TTC549 (cell line): ENCODE data around the gene MCF2L2.

ENCODE experiments used
- FAIRE-seq: peaks from 2 replicates; lab custom pipeline; 2012; peaks lifted over from hg19 to GRCh38; lab: Jason Lieb, UNC

MCF2L2 gene

DNA sequence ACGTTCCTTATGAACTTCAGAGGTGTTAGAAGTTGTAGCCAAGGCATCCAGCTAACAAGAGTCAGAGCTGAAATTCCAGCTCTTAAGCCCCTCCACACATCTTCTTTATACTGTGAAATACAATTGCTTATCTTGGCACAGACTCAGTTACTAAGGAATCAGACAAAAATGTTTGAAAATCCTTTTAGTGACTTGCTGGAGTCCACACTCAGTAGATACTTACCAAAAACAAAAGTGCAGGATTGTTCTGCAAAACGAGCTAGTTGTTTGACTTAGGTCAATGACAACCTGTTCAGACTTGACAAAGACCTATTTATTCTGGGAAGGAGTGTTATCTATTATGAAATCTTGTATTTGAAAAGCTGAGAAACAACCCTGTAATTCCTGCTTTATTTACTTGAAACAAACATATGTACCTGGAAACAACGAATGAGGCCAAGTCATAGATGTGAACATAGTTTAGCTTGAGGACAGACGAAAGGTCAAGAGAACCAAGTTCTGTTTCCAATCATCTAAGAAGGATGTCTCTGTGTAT lies 136.9 kb downstream of the MCF2L2 start:
- FAIRE-seq, result no peak

DNA sequence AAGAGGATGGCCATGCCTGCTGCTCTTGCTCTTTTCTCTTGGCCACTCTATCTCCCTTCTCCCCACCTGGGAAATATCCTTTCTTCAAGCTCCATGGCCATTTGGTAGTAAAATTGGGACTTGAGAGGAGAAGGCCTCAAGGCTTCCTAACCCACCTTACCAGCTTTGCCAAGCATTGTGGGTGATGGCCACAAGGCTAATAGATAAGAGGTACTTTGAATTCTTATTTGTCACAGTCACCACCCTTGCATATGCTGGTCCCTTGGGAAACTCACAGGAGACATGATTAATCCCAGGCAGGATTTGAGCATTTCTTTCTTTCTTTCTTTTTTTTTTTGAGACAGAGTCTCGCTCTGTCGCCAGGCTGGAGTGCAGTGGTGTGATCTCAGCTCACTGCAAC lies 138.2 kb downstream of the MCF2L2 start:
- FAIRE-seq, result no peak

DNA sequence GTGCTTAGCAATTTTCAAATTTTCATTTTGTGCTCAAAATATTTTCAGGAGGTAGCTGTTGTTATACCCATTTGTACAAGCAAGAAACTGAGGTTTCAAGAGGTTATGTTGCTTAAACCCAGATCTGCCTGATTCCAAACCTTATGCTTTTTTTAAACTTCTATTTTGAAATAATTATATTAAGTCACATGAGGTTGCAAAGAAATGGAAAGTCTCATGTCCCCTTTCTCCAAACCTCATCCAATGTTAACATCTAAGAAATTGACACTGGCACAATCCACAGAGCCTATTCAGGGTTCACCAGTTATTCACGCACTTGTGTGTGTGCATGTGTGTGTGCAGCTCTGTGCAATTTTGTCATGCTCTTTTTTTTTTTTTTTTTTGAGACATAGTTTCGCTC lies 140.3 kb downstream of the MCF2L2 start:
- FAIRE-seq, result no peak

DNA sequence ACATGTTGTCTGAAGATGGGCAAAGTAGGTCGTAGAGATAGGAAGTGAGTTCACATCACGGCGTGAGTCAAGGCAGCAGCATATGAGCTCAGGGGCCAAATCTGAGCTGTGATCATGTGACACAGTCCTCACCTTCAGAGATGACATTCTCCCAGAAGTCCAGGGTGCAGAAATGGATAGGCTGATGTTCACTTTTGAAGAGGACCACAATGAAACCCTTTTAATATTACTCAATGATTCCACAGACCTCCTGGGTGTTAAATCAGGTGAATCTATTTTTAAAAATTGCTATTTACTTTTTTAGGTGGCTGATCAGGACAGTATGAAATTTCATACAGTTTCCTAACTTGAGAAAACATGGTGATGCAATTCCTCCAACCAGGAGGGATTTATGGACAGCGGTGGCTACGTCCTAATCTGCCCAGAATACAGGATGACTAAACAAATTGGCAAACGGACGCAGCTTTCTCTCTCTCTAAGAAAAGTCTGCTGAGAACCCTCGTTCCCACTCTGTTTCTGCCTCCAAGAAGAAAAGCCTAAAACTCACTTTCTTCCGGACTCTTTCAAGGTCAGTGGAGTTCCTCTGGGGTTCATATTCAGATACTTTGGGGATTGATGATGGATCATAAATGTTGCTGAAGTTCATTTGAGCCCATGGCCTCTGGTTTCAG lies 141.0 kb downstream of the MCF2L2 start:
- FAIRE-seq, result no peak

DNA sequence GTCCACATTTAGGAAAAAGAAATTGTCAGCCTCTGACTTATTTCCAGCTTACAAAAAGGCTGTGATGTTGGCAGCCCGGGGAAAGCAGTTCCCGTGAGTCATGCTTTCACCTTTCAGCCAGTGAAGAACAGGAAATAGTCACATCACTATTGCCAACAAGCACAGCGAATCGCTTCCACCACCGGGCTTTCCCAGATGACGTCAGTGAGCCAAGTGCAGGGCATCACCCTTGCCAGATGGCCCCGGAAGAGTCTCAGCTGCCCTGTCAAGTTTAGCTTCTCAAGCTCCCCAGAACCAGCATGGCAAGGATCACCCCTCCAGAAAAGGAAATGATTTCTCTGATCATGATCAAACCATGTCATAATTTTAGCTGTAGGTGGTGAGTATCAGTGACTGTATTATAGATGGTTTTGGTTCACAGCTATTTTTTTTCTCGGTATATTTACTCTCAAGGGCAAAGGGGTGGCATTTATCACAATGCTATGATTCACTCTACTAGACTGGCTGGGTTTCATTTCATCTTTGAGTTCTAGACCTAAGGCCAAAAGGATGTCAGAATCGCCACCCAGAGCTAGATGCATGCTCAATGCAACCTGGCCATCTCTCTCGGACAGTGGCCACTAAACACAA lies 142.5 kb downstream of the MCF2L2 start:
- no peak for FAIRE-seq

DNA sequence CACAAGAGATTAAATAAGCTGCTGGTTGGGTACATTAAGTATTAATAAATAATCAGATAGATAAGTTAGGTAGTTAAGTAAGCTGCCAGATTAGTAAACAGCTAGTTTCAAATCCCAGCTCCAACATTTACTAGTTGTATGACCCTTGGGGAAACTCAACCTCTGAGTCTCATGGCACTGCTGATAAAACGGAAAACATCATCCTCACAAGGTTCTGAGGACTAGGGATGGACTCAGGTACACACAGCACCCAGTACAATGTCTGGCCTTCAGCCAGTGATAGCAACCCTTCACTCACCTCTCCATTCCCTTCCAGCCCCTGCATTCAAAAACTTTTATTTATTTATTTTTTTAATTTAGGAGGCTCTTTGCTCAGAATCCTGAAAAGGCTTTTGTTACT lies 143.1 kb downstream of the MCF2L2 start:
- no peak for FAIRE-seq

DNA sequence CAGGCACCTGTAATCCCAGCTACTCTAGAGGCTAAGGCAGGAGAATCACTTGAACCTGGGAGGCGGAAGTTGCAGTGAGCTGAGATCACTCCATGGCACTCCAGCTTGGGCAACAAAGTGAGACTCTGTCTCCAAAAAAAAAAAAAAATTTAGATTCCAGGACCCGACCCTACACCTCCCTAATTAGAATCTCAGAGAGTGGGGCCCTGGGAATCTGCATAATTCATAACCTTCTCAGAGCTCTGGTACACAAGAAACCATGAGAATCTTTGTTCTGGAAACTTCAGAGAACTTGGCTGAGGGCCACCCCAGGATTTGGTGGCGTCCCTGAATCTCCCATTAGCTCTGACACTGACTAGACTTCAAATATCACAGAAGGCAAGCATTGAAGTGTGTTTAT lies 143.8 kb downstream of the MCF2L2 start:
- no peak for FAIRE-seq

DNA sequence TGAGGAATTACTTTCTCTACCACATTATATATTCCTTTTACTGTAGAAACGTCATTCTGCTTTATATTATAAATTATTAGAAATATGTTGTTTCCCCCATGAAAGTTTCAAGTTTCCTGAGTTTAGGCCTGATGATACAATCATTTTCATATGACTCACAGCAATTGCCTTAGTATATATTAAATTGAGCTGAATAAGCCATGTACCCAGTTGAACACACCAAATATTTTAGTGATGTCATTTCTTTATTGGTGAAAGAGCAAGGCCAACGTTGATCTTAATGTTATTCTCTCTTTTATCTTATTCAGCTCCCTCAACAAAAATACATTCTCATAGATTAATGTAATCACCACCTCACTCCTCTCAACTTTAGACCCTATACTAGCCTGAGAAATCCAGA lies 144.5 kb downstream of the MCF2L2 start:
- no peak for FAIRE-seq

DNA sequence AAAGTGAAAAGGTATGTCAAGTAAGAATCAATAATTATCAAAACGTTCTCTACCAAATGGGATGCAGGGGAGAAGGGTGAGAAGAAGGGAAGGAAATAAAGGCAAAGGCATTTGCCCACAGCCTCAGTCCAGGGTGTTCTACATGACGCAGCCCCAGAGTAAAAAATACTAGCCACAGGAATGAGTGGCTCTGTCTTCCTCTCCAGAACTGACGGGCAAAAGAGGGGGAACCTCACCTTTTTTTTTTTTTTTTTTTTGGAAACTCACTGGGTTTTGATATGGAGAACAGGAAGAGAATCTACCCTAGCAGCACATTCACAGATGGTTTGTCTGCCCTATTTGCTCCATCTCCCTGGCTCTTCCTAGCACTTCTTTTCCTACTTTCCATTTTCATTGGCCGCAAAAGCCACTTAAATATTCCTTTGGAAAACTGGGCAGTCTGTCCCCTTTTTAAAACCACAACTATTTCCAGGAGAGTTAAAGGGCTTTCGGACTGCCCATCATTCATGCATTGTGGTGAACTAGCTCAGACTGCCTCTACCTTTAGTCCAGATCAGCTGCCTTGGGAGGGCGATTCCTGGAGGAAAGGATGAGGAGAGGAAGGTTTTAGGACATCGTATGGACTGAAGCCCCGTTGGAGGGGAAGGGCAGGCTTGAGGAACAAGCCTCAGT lies 147.2 kb downstream of the MCF2L2 start:
- no peak for FAIRE-seq

DNA sequence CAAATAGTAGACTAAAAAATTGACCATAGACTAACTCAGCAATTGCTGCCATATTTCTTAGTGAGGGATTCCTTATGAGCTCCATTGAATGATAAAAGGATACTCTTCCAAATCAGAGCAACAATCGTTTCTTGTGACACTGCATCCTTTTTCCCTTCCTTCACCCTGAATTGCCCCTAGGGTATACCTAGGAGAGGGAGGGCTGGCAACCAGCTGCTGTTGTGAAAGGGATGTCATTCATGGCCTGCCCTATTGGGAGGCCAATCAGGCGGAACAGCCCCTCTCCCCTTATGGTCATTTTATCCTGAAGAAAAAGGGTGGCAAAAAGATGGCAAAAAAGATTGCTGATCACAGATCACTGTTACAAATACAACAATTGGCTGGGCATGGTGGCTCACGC lies 149.0 kb downstream of the MCF2L2 start:
- no peak for FAIRE-seq

DNA sequence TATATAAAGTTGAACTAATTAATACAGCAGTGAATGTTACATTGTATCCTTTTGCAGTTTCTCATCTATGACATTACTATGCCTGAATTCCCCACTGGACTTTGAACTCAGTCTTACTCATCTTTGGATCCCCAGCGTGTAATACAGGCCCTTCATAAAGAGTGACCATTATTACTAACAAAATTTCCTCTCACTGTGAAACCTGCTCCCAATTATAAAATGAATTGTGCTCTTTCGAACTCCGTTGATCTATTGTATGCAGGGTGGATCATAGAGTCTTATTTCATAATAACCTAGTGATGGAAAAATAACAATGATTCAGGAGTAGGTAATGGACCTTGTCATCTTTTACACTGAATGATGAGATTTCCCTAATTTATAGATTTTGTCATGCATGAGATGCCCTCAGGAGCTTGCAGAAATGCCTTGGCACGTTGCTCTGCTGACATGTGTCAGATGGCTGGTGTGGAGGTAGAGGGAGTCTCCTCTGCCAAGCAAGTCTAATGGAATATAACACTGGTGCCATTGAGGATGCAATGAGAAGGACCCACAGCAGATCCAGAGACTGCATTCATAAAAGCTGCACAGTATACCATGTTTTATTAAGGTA lies 149.8 kb downstream of the MCF2L2 start:
- FAIRE-seq, result no peak

DNA sequence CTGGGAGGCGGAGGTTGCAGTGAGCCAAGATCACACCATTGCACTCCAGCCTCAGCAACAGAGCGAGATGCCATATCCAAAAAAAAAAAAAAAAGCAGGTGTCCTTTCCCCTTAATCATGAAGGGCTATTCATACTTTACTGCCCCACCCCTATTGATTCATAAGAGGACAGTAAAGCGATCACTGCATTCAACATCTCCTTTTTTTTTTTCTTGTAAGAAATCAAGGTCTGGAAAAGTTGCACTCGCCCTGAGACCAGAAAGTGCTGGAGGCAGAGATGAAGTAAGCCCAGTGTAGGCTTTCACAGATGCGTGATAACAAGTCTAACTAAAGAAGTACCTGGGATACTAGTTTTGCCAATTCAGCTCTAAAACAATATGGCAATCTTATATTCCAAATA lies 151.2 kb downstream of the MCF2L2 start:
- FAIRE-seq, result no peak

DNA sequence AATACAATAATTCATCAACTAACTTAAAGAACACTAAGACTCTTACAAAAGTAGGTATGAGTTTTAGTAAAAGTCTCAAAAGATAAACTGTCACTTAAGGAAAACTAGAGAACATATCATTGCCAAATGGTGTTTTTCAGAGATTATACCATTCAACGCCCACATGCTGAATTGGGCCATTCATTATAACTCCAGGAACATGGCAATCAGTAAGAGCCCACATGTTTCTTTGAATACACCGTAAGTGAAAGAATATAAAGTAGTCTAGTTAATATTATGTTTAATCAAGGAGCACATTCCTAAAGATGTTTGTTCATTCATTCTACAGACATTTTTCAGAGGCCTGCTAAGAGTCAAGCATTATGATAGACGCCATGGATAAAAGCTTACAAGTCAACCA lies 152.5 kb downstream of the MCF2L2 start:
- no peak for FAIRE-seq

DNA sequence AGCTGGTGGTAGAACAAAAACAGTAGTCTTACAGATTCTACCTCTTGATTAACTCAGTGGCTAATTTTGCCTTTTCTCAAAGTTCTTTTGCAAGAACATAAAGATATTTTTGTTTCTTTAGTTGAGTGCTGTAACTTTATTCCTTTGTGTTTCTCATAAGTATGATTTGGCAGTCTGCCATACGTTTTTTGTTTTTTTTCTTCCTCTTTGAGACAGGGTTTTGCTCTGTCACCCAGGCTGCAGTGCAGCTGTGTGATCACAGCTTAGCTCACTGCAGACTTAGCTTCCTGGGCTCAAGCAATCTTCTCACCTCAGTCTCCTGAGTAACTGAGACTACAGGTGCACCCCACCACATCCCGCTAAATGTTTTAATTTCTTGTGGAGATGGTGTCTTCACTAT lies 153.0 kb downstream of the MCF2L2 start:
- FAIRE-seq, result no peak

DNA sequence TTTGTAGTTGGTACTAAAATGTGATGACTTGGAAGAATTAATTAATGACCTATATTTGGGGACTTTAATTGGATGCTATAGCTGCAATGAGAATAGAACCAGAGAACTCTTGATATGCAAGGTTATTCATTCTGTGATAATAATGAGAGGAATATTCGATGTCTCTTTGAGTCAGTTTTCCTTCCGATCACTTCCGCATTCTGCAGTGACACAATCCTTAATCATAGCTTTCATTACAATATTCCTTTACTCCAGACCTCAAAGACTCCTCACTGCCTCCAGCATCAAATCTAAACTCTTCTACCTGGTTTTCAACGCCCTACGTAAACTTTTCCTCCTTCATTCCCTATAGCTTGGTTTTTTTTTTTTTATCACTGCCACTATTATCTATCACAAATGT lies 153.8 kb downstream of the MCF2L2 start:
- no peak for FAIRE-seq

DNA sequence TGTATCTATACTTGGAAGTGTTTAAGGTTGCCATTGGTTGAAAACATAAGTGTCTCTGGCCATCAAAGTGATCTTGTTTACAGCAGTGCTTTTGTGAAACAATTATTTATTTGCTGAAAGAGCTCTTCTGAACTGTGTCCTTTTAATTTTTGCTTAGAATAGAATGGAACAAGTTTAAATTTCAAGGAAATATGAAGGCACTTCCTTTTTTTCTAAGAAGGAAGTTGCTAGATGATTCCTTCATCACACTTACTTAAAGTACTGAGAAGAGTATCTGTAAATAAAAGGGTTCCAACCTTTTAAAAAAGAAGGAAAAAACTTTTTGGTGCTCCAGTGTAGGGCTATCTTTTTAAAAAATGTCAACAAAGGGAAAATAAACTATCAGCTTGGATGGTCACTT lies 155.6 kb downstream of the MCF2L2 start:
- no peak for FAIRE-seq

DNA sequence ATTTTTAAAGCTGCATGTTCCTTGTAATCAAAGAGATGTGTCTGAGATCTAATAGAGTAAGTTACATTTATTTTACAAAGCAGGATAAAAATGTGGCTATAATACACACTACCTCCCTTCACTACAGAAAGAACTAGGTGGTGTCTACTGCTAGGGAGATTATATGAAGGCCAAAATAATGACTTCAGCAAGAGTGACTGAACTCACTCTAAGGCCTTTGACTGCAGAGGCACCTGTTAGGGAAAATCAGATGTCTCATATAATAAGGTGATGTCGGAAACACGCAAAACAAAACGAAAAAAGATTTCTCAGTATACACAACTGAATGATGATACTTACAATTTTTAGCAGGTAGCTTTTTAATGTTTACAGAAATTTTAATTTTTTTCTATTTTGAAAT lies 156.3 kb downstream of the MCF2L2 start:
- no peak for FAIRE-seq

DNA sequence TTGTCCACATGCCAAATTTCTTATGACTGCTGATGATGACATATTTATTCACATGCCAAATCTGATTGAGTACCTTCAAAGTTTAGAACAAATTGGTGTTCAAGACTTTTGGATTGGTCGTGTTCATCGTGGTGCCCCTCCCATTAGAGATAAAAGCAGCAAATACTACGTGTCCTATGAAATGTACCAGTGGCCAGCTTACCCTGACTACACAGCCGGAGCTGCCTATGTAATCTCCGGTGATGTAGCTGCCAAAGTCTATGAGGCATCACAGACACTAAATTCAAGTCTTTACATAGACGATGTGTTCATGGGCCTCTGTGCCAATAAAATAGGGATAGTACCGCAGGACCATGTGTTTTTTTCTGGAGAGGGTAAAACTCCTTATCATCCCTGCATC lies 158.1 kb downstream of the MCF2L2 start:
- FAIRE-seq, result no peak

DNA sequence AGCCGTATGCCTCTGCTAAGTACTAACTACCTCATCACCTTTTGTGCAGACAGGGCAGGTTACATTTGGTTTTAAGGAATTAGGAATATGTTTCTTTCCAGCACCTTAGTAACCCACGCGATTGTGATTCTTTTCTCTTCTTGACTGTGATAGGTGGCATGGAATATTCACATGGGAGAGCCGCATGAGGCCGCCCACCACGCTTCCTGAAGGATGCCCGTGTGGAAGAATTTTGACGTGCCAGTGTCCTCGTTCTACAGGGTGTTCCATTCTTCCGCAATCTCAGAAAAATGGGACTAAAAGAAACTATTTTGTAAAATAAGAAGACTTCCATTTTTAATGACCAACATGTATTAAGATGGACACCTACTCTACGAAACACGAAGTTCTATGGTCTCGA lies 159.1 kb downstream of the MCF2L2 start:
- FAIRE-seq, result no peak

DNA sequence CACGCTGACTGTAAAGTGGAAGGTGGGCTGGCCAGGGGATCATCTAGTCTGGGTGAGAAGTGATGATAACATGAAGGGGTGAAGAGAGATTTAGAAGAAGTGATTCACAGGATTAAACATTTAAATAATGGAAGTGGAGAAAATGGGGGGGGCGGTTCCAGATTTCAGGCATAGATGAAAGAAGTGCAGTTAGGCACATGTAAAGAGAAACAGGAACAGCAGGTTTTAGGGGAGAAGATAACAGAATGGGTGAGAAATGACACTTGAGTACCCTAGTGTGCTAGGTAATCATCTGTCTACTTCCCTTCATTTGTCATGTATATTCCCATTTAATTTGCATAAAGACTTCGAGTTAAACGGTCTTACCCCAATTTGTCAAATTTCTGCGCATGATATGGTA lies 160.1 kb downstream of the MCF2L2 start:
- FAIRE-seq, result no peak

DNA sequence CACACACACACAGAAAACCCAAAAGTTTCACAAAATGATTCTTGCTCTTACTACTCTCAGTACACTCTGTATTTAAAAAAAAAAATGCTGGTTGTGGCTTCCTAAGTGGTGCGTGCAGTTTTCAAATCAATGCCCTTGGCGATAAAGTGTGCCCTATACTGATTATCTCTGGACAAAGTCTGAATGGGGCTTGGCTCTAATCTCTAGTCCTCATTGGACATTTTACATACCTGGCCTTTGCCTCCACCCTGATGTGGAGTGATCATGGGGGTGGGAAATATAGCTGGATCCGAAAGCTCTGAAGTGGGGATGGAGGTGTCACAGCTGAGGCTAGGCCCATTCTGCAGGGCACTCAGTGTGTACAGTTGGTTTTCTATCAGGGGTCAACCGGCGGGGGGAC lies 161.3 kb downstream of the MCF2L2 start:
- FAIRE-seq, result no peak

DNA sequence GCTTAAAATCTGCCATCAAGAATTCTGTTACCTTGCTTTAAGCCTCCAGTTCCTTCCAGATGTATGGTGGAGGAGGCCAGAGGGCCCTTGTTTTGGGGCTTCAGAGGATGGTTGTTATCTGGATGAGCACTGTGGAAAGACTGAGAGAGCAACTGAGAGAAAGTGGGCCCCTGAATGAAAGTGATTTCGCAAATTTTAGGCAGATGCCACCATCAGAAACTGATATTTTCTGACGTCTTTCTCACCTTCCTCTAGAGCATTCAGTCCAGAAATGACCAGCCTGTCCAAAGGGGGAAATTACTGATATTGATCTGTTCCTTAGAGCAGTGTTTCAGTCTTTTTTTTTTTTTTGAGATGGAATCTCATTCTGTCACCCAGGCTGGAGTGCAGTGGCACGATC lies 162.0 kb downstream of the MCF2L2 start:
- no peak for FAIRE-seq

DNA sequence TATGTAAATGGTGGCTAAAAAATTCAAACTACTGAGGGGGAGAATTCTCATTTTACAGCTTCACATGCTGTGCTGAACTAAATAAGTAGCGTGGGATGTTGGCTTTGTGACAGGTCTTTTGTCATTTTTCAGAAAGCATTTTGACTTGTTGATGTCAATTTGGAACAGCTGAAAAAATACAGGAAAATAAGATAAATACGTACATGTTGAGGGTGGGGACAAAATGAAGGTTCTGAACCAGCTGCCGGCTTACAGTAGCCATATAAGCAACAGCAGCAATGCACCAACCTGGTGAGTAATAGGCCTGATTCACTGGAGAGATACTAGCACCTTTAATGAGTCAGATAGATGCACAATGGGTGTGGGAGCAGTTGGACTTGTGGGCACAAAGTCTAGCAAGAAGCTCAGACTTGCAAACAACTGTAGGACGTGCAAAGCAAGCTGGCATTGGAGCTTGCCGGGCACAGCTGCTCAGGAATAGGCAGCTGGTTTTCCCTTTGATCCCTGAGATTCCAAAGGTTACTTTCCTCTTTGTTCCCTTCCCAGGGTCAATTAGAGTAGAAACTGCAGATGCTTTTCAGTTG lies 162.5 kb downstream of the MCF2L2 start:
- FAIRE-seq, result no peak
